Measurements from ENCODE around the gene LCE3D.
"Not testable (repeated sequence)": the region's sequence is repeated elsewhere in the genome, so short reads cannot be mapped to it uniquely, and the experiment has no call there.

LCE3D gene

DNA sequence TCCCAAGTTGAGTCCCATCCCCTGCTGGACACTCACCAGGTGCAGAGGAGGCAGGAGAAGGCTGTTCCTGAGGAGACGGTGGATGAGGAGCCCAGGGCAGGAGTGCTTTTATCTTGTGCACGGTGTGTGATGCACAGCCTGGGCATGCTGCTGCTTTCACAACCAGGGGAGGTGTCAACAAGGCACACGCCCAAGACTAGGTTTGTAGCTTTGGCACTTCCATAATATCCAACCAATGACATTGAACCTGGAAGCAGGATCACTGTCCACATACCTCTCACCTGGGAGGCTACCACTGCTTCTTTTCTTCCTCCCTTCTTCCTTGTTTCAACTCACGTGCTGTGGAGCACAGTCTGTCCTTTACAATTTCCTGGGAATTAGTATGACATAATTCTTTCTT lies at the start of gene LCE3D:
TSS of gene LCE3D (minus strand) at position 84 of the 400 bp plus-strand sequence. CDS start 580 bp downstream, outside the sequence.
- DNase-seq: no peak

- no peak for DNase-seq
These were observed 46.4 kb upstream of the LCE3D start for GRCh38 chr1:152626744-152627143.

GRCh38 chr1:152623203-152623844 lies 43.0 kb upstream of the LCE3D start:
- DNase-seq: no peak

DNA sequence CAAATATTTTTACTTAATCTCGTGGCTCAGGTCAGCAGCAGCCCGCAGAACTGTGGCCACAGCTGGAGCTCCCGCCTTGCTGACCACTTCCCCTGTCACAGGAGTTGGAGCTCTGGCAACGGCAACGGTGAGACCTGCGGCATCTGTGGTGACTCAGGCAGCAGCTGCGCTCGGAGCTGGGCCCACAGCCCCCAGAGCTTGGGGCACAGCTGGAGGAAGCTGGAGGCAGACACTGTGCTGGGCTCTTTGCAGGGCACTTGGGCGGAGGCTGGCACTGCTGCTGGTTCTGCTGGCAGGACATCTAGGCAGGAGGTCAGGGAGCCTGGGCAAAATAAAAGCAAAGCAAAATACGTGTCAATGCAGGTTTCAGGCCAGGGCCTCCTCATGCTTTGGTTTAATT lies 42.5 kb upstream of the LCE3D start, which contains the start of gene LCE3A:
TSS of gene LCE3A (minus strand) at position 301 of the 400 bp plus-strand sequence. CDS start at position 301, 0 bp downstream.
- DNase-seq: no peak

GRCh38 chr1:152621993-152622392 lies 41.7 kb upstream of the LCE3D start:
- DNase-seq: no peak

- no peak for DNase-seq
These were observed 33.2 kb upstream of the LCE3D start, which contains the start of gene LCE3B for GRCh38 chr1:152613511-152613910. TSS of gene LCE3B (plus strand) at chr1:152613811. CDS start at chr1:152613811, 0 bp downstream.

DNA sequence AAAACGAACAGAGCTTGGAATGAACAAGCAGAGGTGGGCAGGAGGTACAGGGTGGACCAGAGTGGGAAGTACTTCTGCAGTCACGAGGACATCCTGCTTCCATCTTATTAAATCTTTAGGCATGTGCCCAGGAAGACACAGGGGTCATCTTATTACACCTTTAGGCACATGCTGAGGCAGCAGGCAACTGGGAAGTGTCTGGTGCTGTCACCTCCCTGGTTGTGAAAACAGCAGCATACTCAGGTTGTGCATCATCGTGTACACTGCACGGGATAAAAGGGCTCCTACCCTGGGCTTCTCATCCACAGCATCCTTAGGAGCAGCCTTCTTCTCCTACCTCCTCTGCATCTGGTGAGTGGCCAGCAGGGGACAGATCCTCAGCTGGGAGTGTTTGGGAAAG lies 19.6 kb upstream of the LCE3D start, which contains the start of gene LCE3C:
TSS of gene LCE3C (plus strand) at position 301 of the 400 bp plus-strand sequence. CDS start 498 bp downstream, outside the sequence.
- DNase-seq: no peak

GRCh38 chr1:152596986-152597385 lies 16.7 kb upstream of the LCE3D start:
- DNase-seq: no peak

GRCh38 chr1:152585586-152585985 lies 5.3 kb upstream of the LCE3D start:
- no peak for DNase-seq

DNA sequence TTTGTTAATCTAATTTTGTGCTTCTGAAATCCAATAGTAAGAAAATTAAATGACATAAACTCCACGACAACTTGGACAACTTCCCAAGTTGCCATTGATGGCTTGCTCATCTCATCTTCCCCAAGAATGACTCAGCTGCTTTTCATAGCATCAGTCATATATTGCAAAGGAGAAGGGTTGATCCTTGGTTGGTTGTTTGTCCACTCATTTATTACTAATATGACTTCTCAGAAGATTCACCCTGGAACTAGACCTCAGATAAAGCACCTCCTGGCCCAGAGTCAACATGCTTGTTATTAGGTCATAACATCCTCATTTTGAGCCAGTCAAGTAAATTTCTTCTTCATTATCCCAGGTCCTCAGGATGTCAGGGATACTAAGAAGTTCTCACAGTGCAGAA lies 2.3 kb upstream of the LCE3D start:
- no peak for DNase-seq

- DNase-seq: not testable (repeated sequence)
These were observed 790 bp downstream of the LCE3D start for GRCh38 chr1:152579526-152579925.

DNA sequence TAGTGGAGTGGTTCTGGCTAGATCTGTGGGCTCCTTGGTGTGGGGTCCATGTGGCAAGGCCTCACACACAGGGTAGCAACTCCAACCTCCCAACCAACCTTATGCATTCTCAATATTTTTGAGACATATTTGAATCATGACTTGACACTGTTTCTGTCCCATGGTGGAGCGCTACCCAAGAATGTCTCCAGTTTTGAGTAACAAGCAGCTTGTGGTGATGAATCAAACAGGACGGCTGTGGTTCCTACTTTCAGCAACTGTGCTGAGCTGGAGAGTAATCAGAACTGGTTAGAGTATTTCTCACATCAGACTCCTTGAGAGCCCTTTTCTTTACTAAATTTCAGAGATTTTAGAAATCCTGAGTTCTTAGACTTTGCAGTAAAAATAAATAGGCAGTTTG lies 3.1 kb downstream of the LCE3D start:
- DNase-seq: no peak

DNA sequence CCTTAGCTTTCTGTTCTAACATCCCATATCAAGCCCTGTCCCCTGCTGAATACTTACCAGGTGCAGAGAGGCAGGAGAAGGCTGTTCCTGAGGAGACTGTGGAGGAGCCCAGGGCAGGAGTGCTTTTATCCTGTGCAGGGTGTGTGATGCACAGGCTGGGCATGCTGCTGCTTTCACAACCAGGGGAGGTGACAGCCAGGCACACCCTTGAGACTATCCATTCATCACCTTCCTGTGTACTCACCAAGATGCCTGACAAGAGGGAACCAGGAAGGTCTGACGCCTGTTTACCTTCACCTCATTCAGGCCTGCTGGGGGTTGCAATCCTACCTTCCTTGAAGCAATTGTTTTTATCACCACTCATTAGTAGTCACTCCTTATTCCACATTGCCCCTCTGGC lies 13.6 kb downstream of the LCE3D start, which contains the start of gene LCE3E:
TSS of gene LCE3E (minus strand) at position 100 of the 400 bp plus-strand sequence. CDS start 572 bp downstream, outside the sequence.
- no peak for DNase-seq

- DNase-seq: no peak
These were observed 14.6 kb downstream of the LCE3D start for GRCh38 chr1:152565535-152566215.

DNA sequence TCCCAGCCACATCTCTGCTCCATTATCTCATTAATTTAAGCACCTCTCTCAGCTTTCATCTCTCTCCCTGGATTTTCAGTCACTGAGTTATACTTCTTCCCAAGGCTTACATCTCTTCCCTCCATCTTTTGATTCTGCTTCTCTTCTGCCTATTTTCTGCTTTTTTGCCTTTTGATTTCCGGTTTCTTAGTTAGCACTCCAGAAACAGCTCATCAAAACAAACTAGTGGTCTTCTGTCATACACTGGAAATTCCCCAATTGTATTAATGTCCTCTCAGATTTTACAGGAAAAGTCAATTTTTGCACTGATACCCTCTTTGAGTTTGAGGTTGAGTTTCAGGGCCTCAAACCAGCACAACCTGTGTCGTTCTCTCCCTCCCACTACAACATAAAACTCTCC lies 15.2 kb downstream of the LCE3D start:
- no peak for DNase-seq

DNA sequence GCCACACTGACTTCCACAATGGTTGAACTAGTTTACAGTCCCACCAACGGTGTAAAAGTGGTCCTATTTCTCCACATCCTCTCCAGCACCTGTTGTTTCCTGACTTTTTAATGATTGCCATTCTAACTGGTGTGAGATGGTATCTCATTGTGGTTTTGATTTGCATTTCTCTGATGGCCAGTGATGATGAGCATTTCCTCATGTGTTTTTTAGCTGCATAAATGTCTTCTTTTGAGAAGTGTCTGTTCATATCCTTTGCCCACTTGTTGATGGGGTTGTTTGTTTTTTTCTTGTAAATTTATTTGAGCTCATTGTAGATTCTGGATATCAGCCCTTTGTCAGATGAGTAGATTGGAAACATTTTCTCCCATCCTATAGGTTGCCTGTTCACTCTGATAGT lies 32.0 kb downstream of the LCE3D start:
- not testable (repeated sequence) for DNase-seq

- DNase-seq: no peak
These were observed 33.6 kb downstream of the LCE3D start for GRCh38 chr1:152546704-152547103.

DNA sequence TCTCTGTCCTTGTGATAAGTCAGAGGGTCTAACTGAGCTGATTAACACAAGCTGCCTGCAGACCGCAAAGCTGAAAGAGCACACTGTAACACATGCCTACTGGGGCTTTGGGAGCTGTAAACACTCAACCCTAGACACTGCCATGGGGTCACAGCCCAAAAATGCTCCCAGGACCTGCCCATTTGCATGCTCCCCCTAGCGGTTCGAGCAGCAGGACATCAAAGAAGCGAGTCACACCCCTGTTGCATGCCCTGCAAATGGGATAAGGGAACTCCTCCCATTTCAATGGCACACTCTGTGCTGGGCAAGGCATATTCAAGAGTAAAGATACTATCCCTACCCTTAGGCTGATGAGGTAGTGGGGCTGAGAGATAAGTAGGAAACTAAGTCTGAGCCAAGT lies 36.5 kb downstream of the LCE3D start:
- no peak for DNase-seq

DNA sequence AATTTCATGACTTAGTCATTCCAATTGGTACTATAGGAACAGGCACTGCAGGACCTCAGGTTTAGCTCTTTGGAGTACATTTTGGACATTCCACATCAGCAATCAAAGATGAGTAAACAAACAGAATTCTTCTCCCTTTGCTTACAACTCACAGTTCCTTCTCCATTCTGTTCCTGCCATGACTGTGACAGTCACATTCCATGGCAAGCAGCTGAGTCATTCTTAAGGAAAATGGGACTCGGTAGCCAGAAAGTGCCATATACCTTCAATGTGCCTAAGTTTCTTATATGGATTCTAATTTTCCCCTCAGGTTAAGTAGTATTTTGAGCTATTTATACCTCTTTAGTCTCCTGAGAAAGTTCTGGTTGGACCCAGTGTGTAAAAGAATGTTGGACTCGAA lies 40.4 kb downstream of the LCE3D start:
- no peak for DNase-seq

DNA sequence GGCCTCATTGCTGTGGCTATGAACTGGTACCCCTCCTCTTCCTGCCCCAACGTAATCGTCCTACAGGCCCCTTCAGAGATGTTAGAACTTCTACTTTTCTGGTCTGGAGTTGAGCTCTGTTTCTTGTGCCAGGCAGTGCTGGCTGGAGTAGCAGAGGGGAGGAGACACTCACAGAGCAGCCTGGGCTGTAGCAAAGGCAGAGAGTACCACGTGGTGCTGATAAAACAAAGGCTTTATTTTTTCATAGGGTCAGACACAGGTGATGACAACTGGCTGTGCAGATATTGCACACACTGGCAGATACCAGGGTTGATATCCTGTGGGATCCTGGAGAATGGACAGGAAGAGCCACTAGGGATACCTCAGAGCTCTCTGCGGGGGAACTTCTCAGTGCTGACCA lies 42.8 kb downstream of the LCE3D start:
- no peak for DNase-seq

GRCh38 chr1:152535774-152536173 lies 44.5 kb downstream of the LCE3D start:
- DNase-seq: no peak

GRCh38 chr1:152533327-152533938 lies 46.9 kb downstream of the LCE3D start:
- DNase-seq: no peak

Measured in NCI-H2029 (cell line).